ENCODE measurements around the gene SYMPK. TPM values are rescaled to one million over a fixed set of nuclear protein-coding genes. Genes with fewer than 3 reads are reported as not detected.
A peak's percentile ranks its signal among the peaks of the same experiment; 100 is the strongest.

Gene SYMPK
- total and polyA plus RNA-seq, 4 donors, result 22.4 to 98.6 (median 50.9) TPM

DNA sequence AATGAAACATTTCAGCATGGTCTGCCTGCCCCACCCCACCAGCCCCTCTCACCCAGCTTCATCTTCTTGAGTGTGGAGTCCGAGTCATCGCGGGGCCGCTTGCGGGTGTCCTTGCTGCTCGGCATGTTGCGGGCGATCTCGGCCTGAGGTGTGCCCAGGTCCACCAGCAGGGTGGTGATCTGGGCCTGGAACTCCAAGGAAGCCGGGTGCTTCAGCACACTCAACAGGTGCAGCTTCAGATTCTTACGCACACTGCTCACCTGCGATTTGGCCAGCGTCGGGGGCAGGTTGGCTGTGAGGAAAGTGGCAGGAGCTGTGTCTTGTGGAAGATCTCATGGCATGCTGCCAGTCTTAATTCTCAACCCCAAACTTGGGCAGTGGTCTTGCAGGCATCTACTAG lies 20.7 kb downstream of the SYMPK start:
- H3K27ac ChIP-seq (ENCODE audit: low read depth in 1 of 2, low read length in 2 of 2), result no peak overlapping the region
- H3K4me3 ChIP-seq (ENCODE audit: low read length in 2 of 2), result no peak overlapping the region
- no peaks in the 10 kb centered on the region for H3K9me3 ChIP-seq (ENCODE audit: control insufficient read depth, low read length)
- DNase-seq, result no peak
- no peaks in the 10 kb centered on the region for H3K27me3 ChIP-seq (ENCODE audit: control insufficient read depth in 1 of 2, insufficient read depth in 2 of 2, low read length in 1 of 2)
- ATAC-seq (ENCODE audit: low FRiP score), result no peak
- H3K36me3 ChIP-seq (ENCODE audit: control insufficient read depth in 1 of 2, insufficient read depth in 2 of 2, low read length in 1 of 2), result peaks cover 10 to 13% of the 10 kb centered on the region in 2 donors
- WGBS, 2 donors, result 95 to 97% methylated on average over 14 of the region's 14 CpGs
- H3K4me1 ChIP-seq (ENCODE audit: control insufficient read depth in 1 of 2, insufficient read depth in 2 of 2, low read length in 2 of 2), result no peaks in the 10 kb centered on the region
- intact Hi-C loops (cut with DNase I), result no loop called here

DNA sequence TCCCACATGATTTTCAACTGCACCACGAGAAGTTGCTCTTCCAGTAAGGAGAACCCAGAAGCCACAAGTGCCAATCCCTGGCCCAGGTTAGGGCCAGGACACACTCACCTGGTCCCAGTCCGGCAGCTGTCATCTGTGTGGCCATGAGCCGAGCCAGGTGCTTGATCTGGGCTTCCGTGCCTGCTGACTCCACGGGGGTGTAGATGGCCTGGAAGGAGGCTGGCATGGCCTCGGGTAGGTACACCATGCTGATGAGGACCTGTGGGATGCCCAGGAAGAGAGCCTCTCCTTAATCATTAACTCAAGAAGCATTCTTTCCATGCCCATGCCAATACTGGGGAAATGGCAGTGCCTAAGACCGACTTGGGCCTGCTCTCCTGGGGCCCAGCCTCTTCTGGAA lies 28.0 kb downstream of the SYMPK start:
- intact Hi-C loops (cut with DNase I), result no loop called here
- H3K36me3 ChIP-seq (ENCODE audit: control insufficient read depth in 1 of 2, insufficient read depth in 2 of 2, low read length in 1 of 2), result peaks cover 5 to 7% of the 10 kb centered on the region in 2 donors

DNA sequence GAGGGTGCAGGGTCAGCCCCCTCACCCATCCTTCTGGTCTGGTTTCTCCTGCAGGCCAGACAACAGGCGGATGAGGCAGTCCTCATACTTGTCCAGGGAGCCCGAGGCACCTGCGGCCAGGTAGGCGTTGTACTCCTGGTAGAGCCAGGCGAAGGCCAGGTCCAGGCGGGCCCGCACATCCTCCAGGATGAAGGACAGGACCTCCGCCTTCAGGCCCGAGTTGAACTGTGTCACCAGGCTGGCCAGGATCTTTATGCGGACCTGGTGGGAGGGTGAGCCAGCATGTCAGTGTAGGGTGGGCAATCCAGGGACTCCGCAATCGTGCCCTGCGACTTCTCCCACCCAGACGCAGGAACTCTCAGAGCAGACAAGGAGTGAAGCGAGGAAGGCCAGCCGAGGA lies 34.0 kb downstream of the SYMPK start:
- Histone ChIP-seq H3K27me3 (ENCODE audit: control insufficient read depth in 1 of 2, insufficient read depth in 2 of 2, low read length in 1 of 2) (no peaks in the 10 kb centered on the region), H3K4me1 (ENCODE audit: control insufficient read depth in 1 of 2, insufficient read depth in 2 of 2, low read length in 2 of 2) (no peaks in the 10 kb centered on the region), H3K4me3 (ENCODE audit: low read length in 2 of 2) (no peak overlapping the region), H3K27ac (ENCODE audit: low read depth in 1 of 2, low read length in 2 of 2) (no peak overlapping the region), H3K9me3 (ENCODE audit: control insufficient read depth, low read length) (no peaks in the 10 kb centered on the region), H3K36me3 (ENCODE audit: control insufficient read depth in 1 of 2, insufficient read depth in 2 of 2, low read length in 1 of 2) (peaks cover 0 to 9% of the 10 kb centered on the region in 2 donors)
- intact Hi-C loops (cut with DNase I), result no loop called here
- 95 to 96% methylated on average over 16 of the region's 16 CpGs for WGBS, 2 donors
- peak; percentile 23 for ATAC-seq (ENCODE audit: low FRiP score)
- DNase-seq, result no peak

More for the DNA sequence above, 28.0 kb downstream of the SYMPK start:
- ATAC-seq (ENCODE audit: low FRiP score) (no peak), DNase-seq (no peak)
- Histone ChIP-seq H3K9me3 (ENCODE audit: control insufficient read depth, low read length) (no peaks in the 10 kb centered on the region), H3K4me3 (ENCODE audit: low read length in 2 of 2) (no peak overlapping the region), H3K4me1 (ENCODE audit: control insufficient read depth in 1 of 2, insufficient read depth in 2 of 2, low read length in 2 of 2) (no peaks in the 10 kb centered on the region), H3K27me3 (ENCODE audit: control insufficient read depth in 1 of 2, insufficient read depth in 2 of 2, low read length in 1 of 2) (no peaks in the 10 kb centered on the region), H3K27ac (ENCODE audit: low read depth in 1 of 2, low read length in 2 of 2) (no peak overlapping the region)
- 87 to 89% methylated on average over 7 of the region's 7 CpGs for WGBS, 2 donors

DNA sequence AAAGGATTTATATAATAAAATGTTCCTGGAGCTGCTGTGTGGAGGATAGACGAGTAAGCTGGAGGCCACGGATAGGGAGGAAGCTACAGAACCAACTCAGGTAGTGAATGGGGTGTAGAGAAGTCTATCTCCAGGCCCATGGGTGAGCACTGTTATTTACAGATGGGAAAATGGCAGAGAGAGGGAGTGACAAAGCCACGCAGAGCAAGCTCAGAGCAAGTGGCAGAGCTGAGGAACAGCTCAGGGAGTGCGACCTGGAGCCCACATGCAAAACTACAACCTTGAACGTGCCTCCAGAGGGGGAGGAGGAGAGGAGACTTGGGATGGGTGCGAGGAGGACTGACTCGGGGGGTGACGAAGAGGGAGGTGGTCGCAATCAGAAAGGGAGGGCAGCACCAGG lies 34.4 kb downstream of the SYMPK start:
- Histone ChIP-seq H3K27ac (ENCODE audit: low read depth in 1 of 2, low read length in 2 of 2) (no peak overlapping the region), H3K36me3 (ENCODE audit: control insufficient read depth in 1 of 2, insufficient read depth in 2 of 2, low read length in 1 of 2) (peaks cover 0 to 9% of the 10 kb centered on the region in 2 donors), H3K27me3 (ENCODE audit: control insufficient read depth in 1 of 2, insufficient read depth in 2 of 2, low read length in 1 of 2) (no peaks in the 10 kb centered on the region), H3K4me3 (ENCODE audit: low read length in 2 of 2) (no peak overlapping the region), H3K4me1 (ENCODE audit: control insufficient read depth in 1 of 2, insufficient read depth in 2 of 2, low read length in 2 of 2) (no peaks in the 10 kb centered on the region), H3K9me3 (ENCODE audit: control insufficient read depth, low read length) (no peaks in the 10 kb centered on the region)
- ATAC-seq (ENCODE audit: low FRiP score), result no peak
- WGBS, 2 donors, result 87 to 88% methylated on average over 9 of the region's 9 CpGs
- intact Hi-C loops (cut with DNase I), result no loop called here
- DNase-seq, result no peak

DNA sequence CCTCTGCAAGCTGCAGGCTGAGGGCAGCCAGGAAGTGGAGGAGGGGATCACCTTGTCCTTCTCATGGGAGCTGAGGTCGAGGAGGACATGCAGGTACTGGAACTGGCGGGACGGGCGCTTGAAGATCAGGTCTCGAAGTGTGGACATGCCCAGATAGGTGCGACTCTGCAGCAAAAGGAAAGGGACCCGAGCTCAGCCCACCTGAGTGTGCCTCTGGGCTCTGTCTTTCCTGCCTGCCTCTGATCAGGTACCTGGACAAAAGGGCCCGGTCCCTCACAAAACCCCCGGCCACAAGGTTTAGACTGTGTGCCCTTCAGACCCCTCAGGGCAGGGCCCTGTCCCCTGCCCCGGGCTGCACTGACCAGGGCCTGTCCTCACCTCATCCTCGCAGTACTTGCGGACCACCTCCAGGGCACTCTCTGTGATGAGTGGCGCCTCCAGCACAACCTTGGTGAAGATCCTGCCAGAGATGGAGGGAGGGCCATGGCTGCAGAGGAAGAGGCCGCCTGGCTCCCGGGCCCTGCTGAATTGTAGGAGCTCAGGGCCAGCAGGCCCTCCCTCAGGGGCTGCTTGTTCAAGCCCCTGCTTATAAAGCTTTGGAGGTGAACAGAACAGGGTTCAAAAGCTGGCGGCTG lies 35.4 kb downstream of the SYMPK start:
- H3K4me3 ChIP-seq (ENCODE audit: low read length in 2 of 2), result no peak overlapping the region
- 91% methylated on average over 15 to 16 of the region's 16 CpGs for WGBS, 2 donors
- H3K9me3 ChIP-seq (ENCODE audit: control insufficient read depth, low read length), result no peaks in the 10 kb centered on the region
- no peaks in the 10 kb centered on the region for H3K4me1 ChIP-seq (ENCODE audit: control insufficient read depth in 1 of 2, insufficient read depth in 2 of 2, low read length in 2 of 2)
- H3K27me3 ChIP-seq (ENCODE audit: control insufficient read depth in 1 of 2, insufficient read depth in 2 of 2, low read length in 1 of 2), result no peaks in the 10 kb centered on the region
- ATAC-seq (ENCODE audit: low FRiP score) (no peak), DNase-seq (no peak)
- no peak overlapping the region for H3K27ac ChIP-seq (ENCODE audit: low read depth in 1 of 2, low read length in 2 of 2)
- intact Hi-C loops (cut with DNase I), result no loop called here
- H3K36me3 ChIP-seq (ENCODE audit: control insufficient read depth in 1 of 2, insufficient read depth in 2 of 2, low read length in 1 of 2), result peaks cover 0 to 14% of the 10 kb centered on the region in 2 donors

DNA sequence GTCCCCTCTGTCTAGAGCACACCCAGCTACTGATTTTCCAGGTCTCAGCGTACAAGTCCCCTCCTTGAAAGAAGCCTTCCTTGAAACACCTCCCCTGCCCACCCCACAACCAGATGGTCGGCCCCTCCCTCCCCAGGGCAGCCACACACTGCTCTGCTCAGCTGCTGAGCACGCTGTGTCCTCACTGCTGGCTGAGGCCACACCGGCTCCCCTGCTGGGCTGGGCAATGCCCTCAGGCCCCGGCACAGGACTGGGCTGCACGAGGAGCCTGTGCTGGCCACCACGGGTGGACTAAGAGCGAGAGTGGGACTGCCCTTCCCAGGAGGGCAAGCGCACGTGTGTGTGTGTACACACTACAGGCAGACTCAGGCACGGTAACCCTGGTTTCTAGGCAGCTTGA lies 36.0 kb downstream of the SYMPK start:
- no peaks in the 10 kb centered on the region for H3K27me3 ChIP-seq (ENCODE audit: control insufficient read depth in 1 of 2, insufficient read depth in 2 of 2, low read length in 1 of 2)
- no peaks in the 10 kb centered on the region for H3K9me3 ChIP-seq (ENCODE audit: control insufficient read depth, low read length)
- WGBS, 2 donors, result 82% methylated on average over 11 of the region's 11 CpGs
- DNase-seq, result no peak
- H3K4me3 ChIP-seq (ENCODE audit: low read length in 2 of 2), result no peak overlapping the region
- peaks cover 0 to 14% of the 10 kb centered on the region in 2 donors for H3K36me3 ChIP-seq (ENCODE audit: control insufficient read depth in 1 of 2, insufficient read depth in 2 of 2, low read length in 1 of 2)
- ATAC-seq (ENCODE audit: low FRiP score), result no peak
- intact Hi-C loops (cut with DNase I), result no loop called here
- H3K27ac ChIP-seq (ENCODE audit: low read depth in 1 of 2, low read length in 2 of 2), result no peak overlapping the region
- no peaks in the 10 kb centered on the region for H3K4me1 ChIP-seq (ENCODE audit: control insufficient read depth in 1 of 2, insufficient read depth in 2 of 2, low read length in 2 of 2)

DNA sequence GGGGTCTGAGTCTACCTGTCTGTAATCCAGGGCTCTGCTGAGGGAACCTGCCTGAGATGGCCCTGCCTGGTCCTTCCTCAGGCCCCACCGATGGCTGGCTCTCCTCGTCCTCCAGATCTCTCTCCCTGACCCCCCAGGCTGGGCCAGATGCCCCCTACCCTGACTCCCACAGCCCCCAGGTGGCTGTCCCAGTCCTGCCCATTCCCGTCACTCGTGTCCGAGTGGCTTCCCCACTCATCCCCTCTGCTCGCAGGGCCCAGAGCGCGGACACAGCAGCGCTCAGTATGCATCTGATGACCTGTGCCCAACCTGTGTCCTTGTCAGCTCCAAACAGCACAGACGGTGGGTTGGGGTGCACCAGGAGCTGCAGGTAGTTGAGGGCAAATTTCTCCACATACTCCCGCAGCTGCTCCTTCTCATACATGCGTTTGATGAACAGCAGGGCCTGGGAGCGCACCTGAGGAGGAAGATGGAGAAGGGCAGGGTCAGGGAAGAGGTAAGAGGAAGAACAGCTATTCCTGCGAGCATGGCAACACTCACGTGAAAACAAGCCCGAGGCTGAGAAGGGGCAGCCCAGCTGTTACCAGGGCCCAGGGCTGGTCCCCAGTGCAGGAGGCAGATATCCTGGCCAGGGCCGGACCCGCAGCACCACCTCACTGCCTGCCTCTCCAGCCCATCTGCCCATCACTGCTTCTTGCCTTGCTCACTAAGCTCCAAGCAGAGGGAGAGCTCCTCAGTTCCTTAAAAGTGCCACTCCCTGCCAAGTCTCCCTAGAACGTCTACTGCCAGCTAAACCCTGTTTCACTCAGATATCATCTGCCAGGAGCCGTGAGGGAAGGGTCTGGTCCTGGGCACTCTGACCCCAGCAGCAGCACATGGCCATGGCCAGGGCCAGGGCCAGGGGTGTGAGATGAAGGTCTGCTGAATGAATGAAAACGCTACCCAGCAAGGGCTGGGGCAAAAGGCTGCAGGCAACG lies 36.7 kb downstream of the SYMPK start:
- no peaks in the 10 kb centered on the region for H3K4me1 ChIP-seq (ENCODE audit: control insufficient read depth in 1 of 2, insufficient read depth in 2 of 2, low read length in 2 of 2)
- no peaks in the 10 kb centered on the region for H3K9me3 ChIP-seq (ENCODE audit: control insufficient read depth, low read length)
- peaks cover 0 to 14% of the 10 kb centered on the region in 2 donors for H3K36me3 ChIP-seq (ENCODE audit: control insufficient read depth in 1 of 2, insufficient read depth in 2 of 2, low read length in 1 of 2)
- ATAC-seq (ENCODE audit: low FRiP score) (no peak), DNase-seq (no peak)
- WGBS, 2 donors, result 80 to 91% methylated on average over 22 of the region's 22 CpGs
- H3K27me3 ChIP-seq (ENCODE audit: control insufficient read depth in 1 of 2, insufficient read depth in 2 of 2, low read length in 1 of 2), result no peaks in the 10 kb centered on the region
- no peak overlapping the region for H3K4me3 ChIP-seq (ENCODE audit: low read length in 2 of 2)
- intact Hi-C loops (cut with DNase I), result no loop called here
- no peak overlapping the region for H3K27ac ChIP-seq (ENCODE audit: low read depth in 1 of 2, low read length in 2 of 2)

DNA sequence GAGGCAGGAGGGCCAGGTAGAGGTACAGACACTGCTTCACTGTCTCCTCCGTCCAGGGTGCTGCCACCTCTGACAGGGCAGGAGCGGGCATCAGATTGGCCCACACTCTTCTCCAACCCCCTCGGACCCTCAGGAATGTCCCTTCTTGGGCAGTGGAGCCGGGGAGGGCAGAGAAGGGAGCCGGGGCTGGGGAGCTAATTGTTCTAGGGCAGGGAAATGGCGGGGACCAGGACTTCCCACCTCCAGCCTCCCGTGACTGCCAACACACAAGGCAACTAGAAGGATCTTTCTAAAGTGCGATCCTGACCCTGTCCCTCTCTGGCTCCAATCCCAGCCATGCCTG lies 37.7 kb downstream of the SYMPK start:
- Histone ChIP-seq H3K9me3 (ENCODE audit: control insufficient read depth, low read length) (no peaks in the 10 kb centered on the region), H3K27me3 (ENCODE audit: control insufficient read depth in 1 of 2, insufficient read depth in 2 of 2, low read length in 1 of 2) (no peaks in the 10 kb centered on the region), H3K4me1 (ENCODE audit: control insufficient read depth in 1 of 2, insufficient read depth in 2 of 2, low read length in 2 of 2) (no peaks in the 10 kb centered on the region), H3K27ac (ENCODE audit: low read depth in 1 of 2, low read length in 2 of 2) (no peak overlapping the region), H3K36me3 (ENCODE audit: control insufficient read depth in 1 of 2, insufficient read depth in 2 of 2, low read length in 1 of 2) (peaks cover 0 to 14% of the 10 kb centered on the region in 2 donors), H3K4me3 (ENCODE audit: low read length in 2 of 2) (no peak overlapping the region)
- intact Hi-C loops (cut with DNase I), result no loop called here
- DNase-seq (no peak), ATAC-seq (ENCODE audit: low FRiP score) (no peak)
- 91 to 94% methylated on average over 7 to 8 of the region's 8 CpGs for WGBS, 2 donors
